NCI-H2227 (cell line): ENCODE measurements around the gene C11orf42.
"Not testable (repeated sequence)": the region's sequence is repeated elsewhere in the genome, so short reads cannot be mapped to it uniquely, and the experiment has no call there.

Experiments used
- DNase-seq: peaks from one replicate; lab custom pipeline; 2025; ENCODE audit not compliant: unreplicated experiment; lab: John Stamatoyannopoulos, UW

C11orf42 gene

GRCh38 chr11:6219359-6219758 is 14.0 kb downstream of the C11orf42 start:
- DNase-seq = no peak

GRCh38 chr11:6223854-6224253 is 18.5 kb downstream of the C11orf42 start:
- DNase-seq = no peak

GRCh38 chr11:6224421-6224820 is 19.1 kb downstream of the C11orf42 start:
- no peak for DNase-seq

GRCh38 chr11:6225024-6225423 is 19.7 kb downstream of the C11orf42 start:
- DNase-seq = no peak

GRCh38 chr11:6225896-6226295 is 20.5 kb downstream of the C11orf42 start:
- DNase-seq = no peak

GRCh38 chr11:6228520-6228919 is 23.2 kb downstream of the C11orf42 start:
- no peak for DNase-seq

- no peak for DNase-seq
Measured at GRCh38 chr11:6229911-6230310, 24.6 kb downstream of the C11orf42 start.

- no peak for DNase-seq
Measured at GRCh38 chr11:6232899-6233298, 27.5 kb downstream of the C11orf42 start.

GRCh38 chr11:6233984-6234386 is 28.6 kb downstream of the C11orf42 start:
- no peak for DNase-seq

GRCh38 chr11:6234387-6235107 is 29.2 kb downstream of the C11orf42 start, which contains the start of gene FHIP1B:
FHIP1B (minus strand) TSS chr11:6234636; CDS start chr11:6224516, 10,120 bp downstream.
- DNase-seq = peak; percentile 100

GRCh38 chr11:6237266-6237665 is 31.9 kb downstream of the C11orf42 start:
- no peak for DNase-seq

- no peak for DNase-seq
Measured at GRCh38 chr11:6237761-6238302, 32.5 kb downstream of the C11orf42 start.

- DNase-seq = no peak
Measured at GRCh38 chr11:6238902-6239301, 33.5 kb downstream of the C11orf42 start, which contains the start of gene CNGA4. CNGA4 (plus strand) TSS chr11:6239089; CDS start chr11:6239207, 118 bp downstream.

GRCh38 chr11:6240139-6240538 is 34.8 kb downstream of the C11orf42 start:
- no peak for DNase-seq

GRCh38 chr11:6240781-6241180 is 35.4 kb downstream of the C11orf42 start:
- no peak for DNase-seq

GRCh38 chr11:6241316-6241715 is 36.0 kb downstream of the C11orf42 start:
- DNase-seq = no peak

- DNase-seq = no peak
Measured at GRCh38 chr11:6245536-6245935, 40.2 kb downstream of the C11orf42 start.

- no peak for DNase-seq
Measured at GRCh38 chr11:6248248-6248647, 42.9 kb downstream of the C11orf42 start.

GRCh38 chr11:6248897-6249296 is 43.5 kb downstream of the C11orf42 start:
- DNase-seq = not testable (repeated sequence)

- DNase-seq = no peak
Measured at GRCh38 chr11:6249770-6250555, 44.6 kb downstream of the C11orf42 start.

- peak; percentile 74 for DNase-seq
Measured at GRCh38 chr11:6251120-6251733, 45.9 kb downstream of the C11orf42 start.
